AG04450 (cell line): ENCODE data around the gene MYO7B. TPM values are rescaled to one million over a fixed set of nuclear protein-coding genes. Genes with fewer than 3 reads are reported as not detected.

Experiments
- CTCF ChIA-PET: fragments of 300-600, 350-600 bp; formaldehyde crosslinking; extraction: SDS; loops from one replicate; lab custom pipeline; 2022; ENCODE audit warnings: antibody characterized with exemption, inconsistent platforms; lab: Charles Lee
- POLR2A ChIA-PET: fragments of 350-600 bp; formaldehyde crosslinking; extraction: SDS; loops from one replicate; lab custom pipeline; 2021; ENCODE audit warnings: antibody characterized with exemption, inconsistent platforms; lab: Yijun Ruan, JAX
- DNase-seq: peaks from one replicate; pipeline ENCODE4 v3.0.0-alpha.2; 2011; ENCODE audit warnings: low read depth, low spot score
- H3K27ac ChIP-seq: one replicate; pipeline ENCODE4 v1.5.1; 2012; ENCODE audit warnings: low read depth, low read length, control low read depth
- H3K27me3 ChIP-seq: one replicate; pipeline ENCODE4 v1.6.0; 2012; ENCODE audit warnings: low read length; ENCODE audit not compliant: control insufficient read depth, insufficient read depth
- H3K4me3 ChIP-seq: 2 replicates; pipeline ENCODE4 v1.5.1; 2011; ENCODE audit warnings: mild to moderate bottlenecking, low read depth, low read length, control low read depth
- H3K9me3 ChIP-seq: 2 replicates; pipeline ENCODE4 v1.5.1; 2012; ENCODE audit warnings: low read length; ENCODE audit not compliant: control insufficient read depth, insufficient read depth
- polyA plus RNA-seq: library from polyadenylated mRNA; depleted of rRNA; stranded (reverse); fragments of >200 nt; gene quantifications from 2 replicates; pipeline ENCODE4 v1.2.3, GENCODE V29; 2011
- TF ChIP-seq, protein P1 (sequence below): IDR thresholded peaks from 2 replicates; pipeline ENCODE4 v1.5.1; 2011; ENCODE audit warnings: low read depth, low read length, control low read depth, inconsistent platforms

Gene MYO7B
- polyA plus RNA-seq, 1 experiment: 0.02 TPM

- TF ChIP-seq, protein P1, sequence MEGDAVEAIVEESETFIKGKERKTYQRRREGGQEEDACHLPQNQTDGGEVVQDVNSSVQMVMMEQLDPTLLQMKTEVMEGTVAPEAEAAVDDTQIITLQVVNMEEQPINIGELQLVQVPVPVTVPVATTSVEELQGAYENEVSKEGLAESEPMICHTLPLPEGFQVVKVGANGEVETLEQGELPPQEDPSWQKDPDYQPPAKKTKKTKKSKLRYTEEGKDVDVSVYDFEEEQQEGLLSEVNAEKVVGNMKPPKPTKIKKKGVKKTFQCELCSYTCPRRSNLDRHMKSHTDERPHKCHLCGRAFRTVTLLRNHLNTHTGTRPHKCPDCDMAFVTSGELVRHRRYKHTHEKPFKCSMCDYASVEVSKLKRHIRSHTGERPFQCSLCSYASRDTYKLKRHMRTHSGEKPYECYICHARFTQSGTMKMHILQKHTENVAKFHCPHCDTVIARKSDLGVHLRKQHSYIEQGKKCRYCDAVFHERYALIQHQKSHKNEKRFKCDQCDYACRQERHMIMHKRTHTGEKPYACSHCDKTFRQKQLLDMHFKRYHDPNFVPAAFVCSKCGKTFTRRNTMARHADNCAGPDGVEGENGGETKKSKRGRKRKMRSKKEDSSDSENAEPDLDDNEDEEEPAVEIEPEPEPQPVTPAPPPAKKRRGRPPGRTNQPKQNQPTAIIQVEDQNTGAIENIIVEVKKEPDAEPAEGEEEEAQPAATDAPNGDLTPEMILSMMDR: no peak
- ChIA-PET CTCF (interaction anchor here (1.4 kb wide), 1 partner anchor 13 kb away, joined by 6 read pairs; no protein-coding TSS in a partner anchor), POLR2A (no interaction called here)
- no peak for DNase-seq
- Histone ChIP-seq H3K9me3 (no peaks in the 10 kb centered on the region; the same call in 1 of the 2 replicates), H3K4me3 (no peak overlapping the region), H3K27me3 (peaks cover 7% of the 10 kb centered on the region), H3K27ac (no peak overlapping the region)
Observed at GRCh38 chr2:127662937-127663565, 127.6 kb downstream of the MYO7B start.

GRCh38 chr2:127663566-127664064 lies 128.1 kb downstream of the MYO7B start:
- ChIA-PET POLR2A (no interaction called here), CTCF (interaction anchor here (1.4 kb wide), 1 partner anchor 14 kb away, joined by 6 read pairs; no protein-coding TSS in a partner anchor)
- Histone ChIP-seq H3K9me3 (no peaks in the 10 kb centered on the region; the same call in 1 of the 2 replicates), H3K27me3 (peaks cover 7% of the 10 kb centered on the region), H3K4me3 (no peak overlapping the region), H3K27ac (no peak overlapping the region)
- TF ChIP-seq, protein P1: no peak
- no peak for DNase-seq

DNA sequence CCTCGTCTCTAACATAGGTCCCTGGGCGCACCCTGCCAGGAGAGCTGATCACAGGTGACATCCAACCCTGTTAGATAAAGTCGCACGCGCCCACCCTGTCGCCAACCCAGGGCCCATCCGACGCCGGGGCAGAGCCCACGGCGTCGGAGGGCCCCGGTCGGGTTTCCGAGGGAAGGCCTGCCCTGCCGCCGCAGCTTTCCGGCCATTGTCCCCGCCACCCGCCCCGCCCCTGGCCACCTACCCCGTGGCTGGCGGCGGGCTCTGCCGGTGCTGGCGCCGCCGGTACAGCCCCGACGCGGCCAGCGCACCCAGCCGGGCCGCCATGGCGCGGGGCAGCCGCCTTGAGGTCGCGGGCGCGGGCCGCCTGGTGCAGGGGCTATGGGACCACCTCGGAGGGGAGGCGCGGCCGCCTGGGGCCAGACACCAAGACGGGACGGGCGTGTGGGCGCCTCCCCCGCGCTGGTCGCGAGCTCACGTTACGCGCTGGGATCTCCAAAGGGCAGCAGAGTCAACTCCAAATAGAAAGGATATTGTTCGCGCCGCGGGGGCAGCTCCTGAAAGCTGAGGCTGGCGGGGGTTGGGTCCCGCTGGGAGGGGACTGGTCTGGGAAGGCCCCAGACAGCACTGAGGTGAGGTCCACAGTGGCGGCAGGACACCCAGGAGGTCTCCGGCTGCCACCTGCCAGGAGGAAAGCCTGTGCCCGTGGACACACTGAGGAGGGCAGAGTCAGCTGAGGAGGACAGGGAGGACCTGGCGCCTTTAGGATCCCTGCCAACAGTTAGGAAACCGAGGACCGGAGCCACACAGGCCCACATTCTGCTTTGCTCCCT lies 128.8 kb downstream of the MYO7B start:
- Histone ChIP-seq H3K9me3 (no peaks in the 10 kb centered on the region; the same call in 1 of the 2 replicates), H3K27me3 (peaks cover 7% of the 10 kb centered on the region), H3K4me3 (peak overlapping the region; percentile 29), H3K27ac (no peak overlapping the region)
- ChIA-PET POLR2A (no interaction called here), CTCF (interaction anchor here (1.4 kb wide), 1 partner anchor 14 kb away, joined by 6 read pairs; no protein-coding TSS in a partner anchor)
- DNase-seq: no peak
- TF ChIP-seq, protein P1: no peak

DNA sequence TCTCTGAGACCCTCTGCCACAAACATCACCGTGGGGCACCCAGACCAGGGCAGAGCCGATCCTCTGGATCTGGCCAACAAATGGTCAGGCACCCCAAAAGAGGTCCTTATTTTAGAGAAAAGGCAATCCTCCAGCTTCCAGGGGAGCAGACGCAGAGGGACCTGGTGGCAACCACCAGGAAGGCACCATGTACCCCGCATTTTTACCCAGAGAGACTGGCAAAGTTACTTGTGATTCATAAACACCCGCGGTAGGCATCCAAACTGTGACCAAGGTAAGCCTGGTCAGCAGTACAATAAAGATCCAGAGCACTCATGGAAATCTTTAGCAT lies 129.4 kb downstream of the MYO7B start:
- no peak for DNase-seq
- CTCF ChIA-PET: no interaction called here
- POLR2A ChIA-PET: no interaction called here
- Histone ChIP-seq H3K4me3 (no peak overlapping the region), H3K27me3 (peaks cover 7% of the 10 kb centered on the region), H3K9me3 (no peaks in the 10 kb centered on the region; the same call in 1 of the 2 replicates), H3K27ac (no peak overlapping the region)
- TF ChIP-seq, protein P1: no peak
